Fibroblast of lung (primary cell): ENCODE data around the gene IL26. TPM values are rescaled to one million over a fixed set of nuclear protein-coding genes. Genes with fewer than 3 reads are reported as not detected.
A peak's percentile ranks its signal among the peaks of the same experiment; 100 is the strongest.

ENCODE experiments used
- DNase-seq, 2 donors: peaks; one replicate each; pipeline versions ENCODE4 v3.0.0 to v3.0.0-alpha.2; 2010; ENCODE audit warnings: low read depth in 2 of 2
- H2AFZ ChIP-seq: 2 replicates; pipeline ENCODE4 v1.5.1; 2012; ENCODE audit warnings: low read length, control low read depth, inconsistent platforms
- H3K27ac ChIP-seq: 2 replicates; pipeline ENCODE4 v1.5.1; 2011; ENCODE audit warnings: low read length, control low read depth; ENCODE audit not compliant: insufficient read depth
- H3K27me3 ChIP-seq: 2 replicates; pipeline ENCODE4 v1.5.1; 2011; ENCODE audit warnings: mild to moderate bottlenecking, low read length; ENCODE audit not compliant: control insufficient read depth, insufficient read depth
- H3K36me3 ChIP-seq: 2 replicates; pipeline ENCODE4 v1.5.1; 2011; ENCODE audit warnings: low read length; ENCODE audit not compliant: control insufficient read depth, insufficient read depth
- H3K4me1 ChIP-seq: 2 replicates; pipeline ENCODE4 v1.5.1; 2011; ENCODE audit warnings: low read length; ENCODE audit not compliant: control insufficient read depth, insufficient read depth; ENCODE audit errors: extremely low read depth
- H3K4me2 ChIP-seq: 2 replicates; pipeline ENCODE4 v1.5.1; 2011; ENCODE audit warnings: low read length, control low read depth; ENCODE audit not compliant: insufficient read depth; ENCODE audit errors: extremely low read depth
- H3K4me3 ChIP-seq, 4 experiments: fragments of 200-600 bp in 1 of 4; sonication (generic) in 1 of 4; replicated peaks in 1 of 4; 2 replicates each; pipeline ENCODE4 v1.5.1; 2011 to 2016; ENCODE audit warnings: low read length in 4 of 4, low read depth in 3 of 4, mild to moderate bottlenecking in 3 of 4, control low read depth in 2 of 4, inconsistent platforms in 1 of 4, mixed read lengths in 1 of 4; ENCODE audit not compliant: insufficient read depth in 1 of 4; ENCODE audit errors: control extremely low read depth in 1 of 4
- H3K79me2 ChIP-seq: 2 replicates; pipeline ENCODE4 v1.5.1; 2012; ENCODE audit warnings: mild to moderate bottlenecking, low read length, inconsistent platforms; ENCODE audit not compliant: control insufficient read depth, insufficient read depth
- H3K9ac ChIP-seq: 2 replicates; pipeline ENCODE4 v1.5.1; 2011; ENCODE audit warnings: mild to moderate bottlenecking, low read length, control low read depth; ENCODE audit not compliant: insufficient read depth
- H3K9me3 ChIP-seq: 2 replicates; pipeline ENCODE4 v1.5.1; 2012; ENCODE audit warnings: low read depth, low read length; ENCODE audit not compliant: control insufficient read depth, insufficient read depth
- H4K20me1 ChIP-seq: 2 replicates; pipeline ENCODE4 v1.5.1; 2011; ENCODE audit warnings: low read length; ENCODE audit not compliant: control insufficient read depth, insufficient read depth; ENCODE audit errors: extremely low read depth
- EZH2 ChIP-seq: IDR thresholded peaks from 2 replicates; pipeline ENCODE4 v1.5.1; 2012; ENCODE audit warnings: low read length, control low read depth, mild to moderate bottlenecking; ENCODE audit errors: missing control alignments
- polyA plus RNA-seq, 2 donors: library from polyadenylated mRNA; depleted of rRNA in 1 of 2; stranded (reverse) in 1 of 2; unstranded in 1 of 2; fragments of >200 nt; gene quantifications; 2 replicates each; pipeline ENCODE4 v1.2.1, GENCODE V29; 2011 to 2012; ENCODE audit warnings: missing spikeins in 1 of 2
- total RNA-seq: library from RNA; depleted of rRNA; stranded (reverse); fragments of >200 nt; gene quantifications from 2 replicates; pipeline ENCODE4 v1.2.1, GENCODE V29; 2014
- TF ChIP-seq, protein P1 (sequence below), 2 donors: IDR thresholded peaks in 1 of 2; conservative IDR thresholded peaks in 1 of 2; 1 replicate in 1 of 2; 2 replicates in 1 of 2; pipeline ENCODE4 v1.5.1; 2011 to 2012; ENCODE audit warnings: low read length in 2 of 2, control low read depth in 1 of 2, inconsistent platforms in 1 of 2, low read depth in 1 of 2, mild to moderate bottlenecking in 1 of 2

IL26 gene
- total and polyA plus RNA-seq, 2 donors (not counting 1 experiment from before 2014, with no cell fraction given) = not detected

DNA sequence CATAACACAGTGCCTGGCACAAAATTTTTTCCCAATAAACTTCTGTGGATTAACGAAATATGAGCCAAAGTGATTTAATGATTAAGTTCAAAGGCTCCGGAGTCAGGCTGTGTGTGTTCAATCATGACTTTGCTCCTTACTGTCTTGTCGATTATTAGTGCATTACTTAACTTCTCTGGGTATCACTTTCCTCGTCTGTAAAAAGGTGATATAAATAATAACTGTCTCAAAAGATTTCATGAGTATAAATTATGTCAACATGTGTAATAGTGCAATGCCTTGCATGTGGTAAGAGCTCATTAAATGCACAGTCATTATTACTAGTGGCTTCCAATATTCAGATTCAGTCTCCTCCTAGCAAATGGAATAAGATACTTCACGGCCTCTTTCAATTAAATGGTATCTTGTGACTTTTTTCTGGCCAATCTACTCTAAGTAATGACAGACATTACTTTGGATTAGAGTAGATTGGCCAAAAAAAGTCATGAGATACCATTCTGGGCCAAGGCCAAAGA, 59.2 kb downstream of the IL26 start:
- no peaks in the 10 kb centered on the region for H3K9me3 ChIP-seq
- H3K36me3 ChIP-seq = no peaks in the 10 kb centered on the region
- no peak overlapping the region for H3K4me2 ChIP-seq
- H3K27me3 ChIP-seq = no peaks in the 10 kb centered on the region
- H3K79me2 ChIP-seq = no peaks in the 10 kb centered on the region
- no peaks in the 10 kb centered on the region for H4K20me1 ChIP-seq
- no peak for DNase-seq
- no peaks in the 10 kb centered on the region for H3K4me1 ChIP-seq
- no peak overlapping the region for H3K4me3 ChIP-seq
- no peak overlapping the region for H2AFZ ChIP-seq
- H3K27ac ChIP-seq = no peak overlapping the region
- no peak for TF ChIP-seq EZH2
- TF ChIP-seq, protein P1, sequence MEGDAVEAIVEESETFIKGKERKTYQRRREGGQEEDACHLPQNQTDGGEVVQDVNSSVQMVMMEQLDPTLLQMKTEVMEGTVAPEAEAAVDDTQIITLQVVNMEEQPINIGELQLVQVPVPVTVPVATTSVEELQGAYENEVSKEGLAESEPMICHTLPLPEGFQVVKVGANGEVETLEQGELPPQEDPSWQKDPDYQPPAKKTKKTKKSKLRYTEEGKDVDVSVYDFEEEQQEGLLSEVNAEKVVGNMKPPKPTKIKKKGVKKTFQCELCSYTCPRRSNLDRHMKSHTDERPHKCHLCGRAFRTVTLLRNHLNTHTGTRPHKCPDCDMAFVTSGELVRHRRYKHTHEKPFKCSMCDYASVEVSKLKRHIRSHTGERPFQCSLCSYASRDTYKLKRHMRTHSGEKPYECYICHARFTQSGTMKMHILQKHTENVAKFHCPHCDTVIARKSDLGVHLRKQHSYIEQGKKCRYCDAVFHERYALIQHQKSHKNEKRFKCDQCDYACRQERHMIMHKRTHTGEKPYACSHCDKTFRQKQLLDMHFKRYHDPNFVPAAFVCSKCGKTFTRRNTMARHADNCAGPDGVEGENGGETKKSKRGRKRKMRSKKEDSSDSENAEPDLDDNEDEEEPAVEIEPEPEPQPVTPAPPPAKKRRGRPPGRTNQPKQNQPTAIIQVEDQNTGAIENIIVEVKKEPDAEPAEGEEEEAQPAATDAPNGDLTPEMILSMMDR (conservative IDR thresholded peaks at IDR 0.05 in 1 of 2, IDR thresholded peaks at IDR 0.05 in 1 of 2; ENCODE audit: low read depth in 1 of 2, low read length in 2 of 2) = no peak
- H3K9ac ChIP-seq = no peak overlapping the region

DNA sequence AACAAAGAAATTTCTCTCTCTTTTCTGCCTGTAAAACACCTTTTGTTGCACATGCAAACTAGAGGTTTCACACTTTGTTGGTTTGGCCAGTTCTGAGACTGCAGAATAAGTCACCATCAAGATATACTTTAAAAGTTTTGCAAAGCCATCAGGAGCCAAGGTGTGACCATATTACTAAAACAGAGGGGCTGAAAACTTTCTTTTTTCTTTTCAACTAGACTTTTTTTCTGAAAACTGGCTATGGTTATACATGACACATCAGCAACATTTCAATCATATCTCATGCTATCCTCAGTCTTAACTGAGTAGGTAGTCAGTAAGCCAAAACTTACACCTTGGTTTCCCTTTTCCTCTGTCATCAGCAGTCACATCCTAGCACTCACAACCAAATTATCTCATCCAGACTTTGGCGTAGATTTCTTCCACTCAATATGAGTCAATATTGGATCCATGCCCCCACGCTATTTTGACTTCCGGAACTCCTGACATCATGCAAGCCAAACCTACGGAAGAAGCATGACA, 62.0 kb downstream of the IL26 start:
- Histone ChIP-seq H3K4me2 (no peak overlapping the region), H3K27me3 (no peaks in the 10 kb centered on the region), H4K20me1 (no peaks in the 10 kb centered on the region), H3K27ac (no peak overlapping the region), H3K4me1 (no peaks in the 10 kb centered on the region), H2AFZ (no peak overlapping the region), H3K9me3 (no peaks in the 10 kb centered on the region), H3K36me3 (no peaks in the 10 kb centered on the region), H3K9ac (no peak overlapping the region), H3K4me3 (no peak overlapping the region), H3K79me2 (no peaks in the 10 kb centered on the region)
- no peak for DNase-seq
- TF ChIP-seq, protein P1 (conservative IDR thresholded peaks at IDR 0.05 in 1 of 2, IDR thresholded peaks at IDR 0.05 in 1 of 2; ENCODE audit: low read depth in 1 of 2, low read length in 2 of 2) = no peak
- TF ChIP-seq EZH2 = no peak

DNA sequence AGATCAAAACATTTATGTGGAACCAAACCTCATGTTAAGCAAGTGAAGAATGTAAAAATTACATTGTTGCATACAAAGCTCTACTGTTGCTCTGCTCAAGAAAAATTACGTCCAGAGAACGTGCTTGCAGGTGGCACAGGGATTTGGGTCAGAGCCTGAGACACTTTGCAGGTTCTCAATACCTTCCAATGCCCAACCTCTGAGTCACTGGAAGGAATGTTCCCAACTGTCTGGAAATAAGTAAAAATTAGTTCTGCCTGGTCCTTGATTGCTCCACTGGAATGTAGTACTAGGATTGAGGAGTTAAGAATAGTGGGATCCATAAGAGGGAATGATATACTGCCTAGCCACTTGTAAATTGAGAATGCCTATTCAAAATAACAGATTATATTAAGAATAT, 63.2 kb downstream of the IL26 start:
- H3K36me3 ChIP-seq = no peaks in the 10 kb centered on the region
- H3K27ac ChIP-seq = no peak overlapping the region
- peak in 1 of 2 donors; percentile 6 for DNase-seq
- no peak overlapping the region for H3K4me2 ChIP-seq
- H3K79me2 ChIP-seq = no peaks in the 10 kb centered on the region
- no peak overlapping the region for H2AFZ ChIP-seq
- no peaks in the 10 kb centered on the region for H4K20me1 ChIP-seq
- H3K4me3 ChIP-seq = no peak overlapping the region
- no peaks in the 10 kb centered on the region for H3K4me1 ChIP-seq
- no peaks in the 10 kb centered on the region for H3K9me3 ChIP-seq
- no peak for TF ChIP-seq EZH2
- TF ChIP-seq, protein P1 (conservative IDR thresholded peaks at IDR 0.05 in 1 of 2, IDR thresholded peaks at IDR 0.05 in 1 of 2; ENCODE audit: low read depth in 1 of 2, low read length in 2 of 2) = no peak
- no peaks in the 10 kb centered on the region for H3K27me3 ChIP-seq
- no peak overlapping the region for H3K9ac ChIP-seq
